Liver (tissue), 9 donors: ENCODE results near the gene TASOR2. TPM values are rescaled to one million over a fixed set of nuclear protein-coding genes. Genes with fewer than 3 reads are reported as not detected.

ENCODE experiments used
- DNase-seq: peaks from one replicate; pipeline ENCODE4 v3.0.0-alpha.2; 2017; ENCODE audit warnings: low spot score
- H3K27ac ChIP-seq, 2 donors: one replicate each; pipeline ENCODE4 v1.7.0; 2013; ENCODE audit warnings: inconsistent platforms in 2 of 2, low read length in 2 of 2, control low read depth in 1 of 2, low read depth in 1 of 2, mild to moderate bottlenecking in 1 of 2
- H3K27me3 ChIP-seq, 4 donors: one replicate each; pipeline versions ENCODE4 v1.6.1 to v1.7.0; 2013; ENCODE audit warnings: low read length in 3 of 4, inconsistent platforms in 1 of 4, mild to moderate bottlenecking in 1 of 4, moderate library complexity in 1 of 4; ENCODE audit not compliant: control insufficient read depth in 4 of 4, insufficient read depth in 4 of 4
- H3K36me3 ChIP-seq, 4 donors: one replicate each; pipeline versions ENCODE4 v1.6.1 to v1.7.0; 2013; ENCODE audit warnings: low read length in 3 of 4, mild to moderate bottlenecking in 3 of 4, low read depth in 1 of 4, moderate library complexity in 1 of 4; ENCODE audit not compliant: control insufficient read depth in 4 of 4, insufficient read depth in 3 of 4
- H3K4me1 ChIP-seq, 4 donors: one replicate each; pipeline versions ENCODE4 v1.6.1 to v1.7.0; 2013; ENCODE audit warnings: low read length in 3 of 4, mild to moderate bottlenecking in 3 of 4, moderate library complexity in 1 of 4; ENCODE audit not compliant: control insufficient read depth in 4 of 4, insufficient read depth in 4 of 4
- H3K4me3 ChIP-seq, 3 donors: one replicate each; pipeline versions ENCODE4 v1.6.1 to v1.7.0; 2013; ENCODE audit warnings: low read length in 3 of 3, control low read depth in 1 of 3, low read depth in 1 of 3, mild to moderate bottlenecking in 1 of 3
- H3K9ac ChIP-seq, 2 donors: one replicate each; pipeline ENCODE4 v1.7.0; 2013; ENCODE audit warnings: low read length in 2 of 2, mild to moderate bottlenecking in 2 of 2, moderate library complexity in 2 of 2, control low read depth in 1 of 2, low read depth in 1 of 2
- H3K9me3 ChIP-seq, 4 donors: one replicate each; pipeline versions ENCODE4 v1.6.1 to v1.7.0; 2013; ENCODE audit warnings: low read length in 3 of 4; ENCODE audit not compliant: control insufficient read depth in 4 of 4
- EGR1 ChIP-seq, 2 donors: IDR thresholded peaks; 2 replicates each; pipeline ENCODE4 v1.6.1; 2016 to 2018; ENCODE audit warnings: antibody characterized with exemption in 2 of 2, low read depth in 2 of 2
- FOXA1 ChIP-seq: IDR thresholded peaks from 2 replicates; pipeline ENCODE4 v1.6.1; 2016; ENCODE audit warnings: antibody characterized with exemption
- FOXA2 ChIP-seq: IDR thresholded peaks from 2 replicates; pipeline ENCODE4 v1.6.1; 2016; ENCODE audit warnings: antibody characterized with exemption
- GABPA ChIP-seq, 2 donors: IDR thresholded peaks in 1 of 2; conservative IDR thresholded peaks in 1 of 2; 2 replicates each; pipeline ENCODE4 v1.6.1; 2016; ENCODE audit warnings: antibody characterized with exemption in 2 of 2, mild to moderate bottlenecking in 1 of 2, moderate library complexity in 1 of 2
- HNF4A ChIP-seq, 2 donors: conservative IDR thresholded peaks; 2 replicates each; pipeline ENCODE4 v1.6.1; 2016; ENCODE audit warnings: antibody characterized with exemption in 2 of 2, mild to moderate bottlenecking in 2 of 2
- HNF4G ChIP-seq: IDR thresholded peaks from 2 replicates; pipeline ENCODE4 v1.6.1; 2016; ENCODE audit warnings: antibody characterized with exemption
- JUND ChIP-seq, 2 donors: IDR thresholded peaks; 2 replicates each; pipeline ENCODE4 v1.6.1; 2016; ENCODE audit warnings: antibody characterized with exemption in 2 of 2
- NR2F2 ChIP-seq: IDR thresholded peaks from 2 replicates; pipeline ENCODE4 v1.6.1; 2016; ENCODE audit warnings: antibody characterized with exemption
- RAD21 ChIP-seq, 2 donors: IDR thresholded peaks; 2 replicates each; pipeline ENCODE4 v1.6.1; 2016; ENCODE audit warnings: antibody characterized with exemption in 2 of 2, mild to moderate bottlenecking in 2 of 2
- RXRA ChIP-seq, 2 donors: IDR thresholded peaks; 2 replicates each; pipeline ENCODE4 v1.6.1; 2017 to 2018; ENCODE audit warnings: antibody characterized with exemption in 2 of 2, mild to moderate bottlenecking in 1 of 2
- SP1 ChIP-seq: IDR thresholded peaks from 2 replicates; pipeline ENCODE4 v1.6.1; 2018; ENCODE audit warnings: antibody characterized with exemption, mild to moderate bottlenecking
- TAF1 ChIP-seq: conservative IDR thresholded peaks from 2 replicates; pipeline ENCODE4 v1.6.1; 2016; ENCODE audit warnings: antibody characterized with exemption, mild to moderate bottlenecking
- YY1 ChIP-seq: IDR thresholded peaks from 2 replicates; pipeline ENCODE4 v1.6.1; 2016; ENCODE audit warnings: antibody characterized with exemption, mild to moderate bottlenecking
- WGBS: extraction: QIAGEN DNeasy Blood & Tissue Kit; methylation state at CpG from one replicate; pipeline ENCODE4 v1.1.7; 2013; 5-methylcytosine and 5-hydroxymethylcytosine counted together
- polyA plus RNA-seq, 2 donors: library from polyadenylated mRNA; stranded (reverse) in 1 of 2; unstranded in 1 of 2; fragments of 200-250 nt in 1 of 2; fragments of >200 nt in 1 of 2; fragmentation: Nextera tagmentation in 1 of 2; extraction: Ambion mirVana in 1 of 2; gene quantifications; one replicate each; pipeline versions ENCODE4 v1.2.1 to v1.2.3, GENCODE V29; 2013 to 2015
- total RNA-seq, 2 donors: library from RNA; depleted of rRNA; stranded (reverse); fragments of >200 nt; gene quantifications; one replicate each; pipeline ENCODE4 v1.2.3, GENCODE V29; 2014
- TF ChIP-seq, protein P1 (sequence below): IDR thresholded peaks from 2 replicates; pipeline ENCODE4 v1.6.1; 2016; ENCODE audit warnings: antibody characterized with exemption
- TF ChIP-seq, protein P2 (sequence below): IDR thresholded peaks from 2 replicates; pipeline ENCODE4 v1.6.1; 2016; ENCODE audit warnings: antibody characterized with exemption, mild to moderate bottlenecking
- TF ChIP-seq, protein P3 (sequence below): IDR thresholded peaks from 2 replicates; pipeline ENCODE4 v1.6.1; 2016; ENCODE audit warnings: antibody characterized with exemption
- TF ChIP-seq, protein P4 (sequence below): IDR thresholded peaks from 2 replicates; pipeline ENCODE4 v1.6.1; 2016; ENCODE audit warnings: antibody characterized with exemption
- TF ChIP-seq, protein P5 (sequence below): fragments of 150-350 bp; IDR thresholded peaks from 2 replicates; pipeline ENCODE4 v1.5.1; 2017; ENCODE audit warnings: improper control_type of control experiment, low read depth, low read length; ENCODE audit not compliant: missing input control
- donor health status: healthy.
- donor health status: healthy.
- donor health status: healthy.
- donor health status: healthy.
- donor health status: healthy.

TASOR2 gene
- total and polyA plus RNA-seq, 4 donors = 7.6 to 40.3 (median 14.2) TPM

DNA sequence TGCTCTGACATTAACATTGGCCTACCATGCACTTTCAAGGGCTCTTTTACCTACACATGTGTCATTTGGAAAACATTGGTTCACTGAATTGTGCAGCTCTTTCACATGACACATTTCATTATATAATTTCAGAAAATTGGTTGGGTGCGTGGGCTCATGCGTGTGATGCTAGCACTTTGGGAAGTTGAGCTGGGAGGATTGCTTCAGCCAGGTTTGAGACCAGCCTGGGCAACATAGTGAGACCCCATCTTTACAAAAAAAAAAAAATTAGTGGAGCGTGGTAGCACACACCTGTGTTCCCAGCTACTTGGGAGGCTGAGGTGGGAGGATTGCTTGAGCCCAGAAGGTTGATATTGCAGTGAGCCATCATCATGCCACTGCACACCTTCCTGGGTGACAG is 3.9 kb downstream of the TASOR2 start:
- H3K4me3 ChIP-seq = no peak overlapping the region
- H3K36me3 ChIP-seq = peaks cover 0 to 5% (median under 1%) of the 10 kb centered on the region in 4 donors
- no peaks in the 10 kb centered on the region for H3K9me3 ChIP-seq
- no peak for TF ChIP-seq JUND (IDR thresholded peaks at IDR 0.05)
- TF ChIP-seq, protein P1, sequence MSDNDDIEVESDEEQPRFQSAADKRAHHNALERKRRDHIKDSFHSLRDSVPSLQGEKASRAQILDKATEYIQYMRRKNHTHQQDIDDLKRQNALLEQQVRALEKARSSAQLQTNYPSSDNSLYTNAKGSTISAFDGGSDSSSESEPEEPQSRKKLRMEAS = no peak
- TF ChIP-seq HNF4A (conservative IDR thresholded peaks at IDR 0.05) = no peak
- no peak for TF ChIP-seq YY1
- TF ChIP-seq, protein P2, sequence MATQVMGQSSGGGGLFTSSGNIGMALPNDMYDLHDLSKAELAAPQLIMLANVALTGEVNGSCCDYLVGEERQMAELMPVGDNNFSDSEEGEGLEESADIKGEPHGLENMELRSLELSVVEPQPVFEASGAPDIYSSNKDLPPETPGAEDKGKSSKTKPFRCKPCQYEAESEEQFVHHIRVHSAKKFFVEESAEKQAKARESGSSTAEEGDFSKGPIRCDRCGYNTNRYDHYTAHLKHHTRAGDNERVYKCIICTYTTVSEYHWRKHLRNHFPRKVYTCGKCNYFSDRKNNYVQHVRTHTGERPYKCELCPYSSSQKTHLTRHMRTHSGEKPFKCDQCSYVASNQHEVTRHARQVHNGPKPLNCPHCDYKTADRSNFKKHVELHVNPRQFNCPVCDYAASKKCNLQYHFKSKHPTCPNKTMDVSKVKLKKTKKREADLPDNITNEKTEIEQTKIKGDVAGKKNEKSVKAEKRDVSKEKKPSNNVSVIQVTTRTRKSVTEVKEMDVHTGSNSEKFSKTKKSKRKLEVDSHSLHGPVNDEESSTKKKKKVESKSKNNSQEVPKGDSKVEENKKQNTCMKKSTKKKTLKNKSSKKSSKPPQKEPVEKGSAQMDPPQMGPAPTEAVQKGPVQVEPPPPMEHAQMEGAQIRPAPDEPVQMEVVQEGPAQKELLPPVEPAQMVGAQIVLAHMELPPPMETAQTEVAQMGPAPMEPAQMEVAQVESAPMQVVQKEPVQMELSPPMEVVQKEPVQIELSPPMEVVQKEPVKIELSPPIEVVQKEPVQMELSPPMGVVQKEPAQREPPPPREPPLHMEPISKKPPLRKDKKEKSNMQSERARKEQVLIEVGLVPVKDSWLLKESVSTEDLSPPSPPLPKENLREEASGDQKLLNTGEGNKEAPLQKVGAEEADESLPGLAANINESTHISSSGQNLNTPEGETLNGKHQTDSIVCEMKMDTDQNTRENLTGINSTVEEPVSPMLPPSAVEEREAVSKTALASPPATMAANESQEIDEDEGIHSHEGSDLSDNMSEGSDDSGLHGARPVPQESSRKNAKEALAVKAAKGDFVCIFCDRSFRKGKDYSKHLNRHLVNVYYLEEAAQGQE = no peak
- TF ChIP-seq NR2F2 = no peak
- no peak for TF ChIP-seq TAF1
- TF ChIP-seq HNF4G = no peak
- no peak for TF ChIP-seq RAD21 (IDR thresholded peaks at IDR 0.05)
- TF ChIP-seq, protein P3, sequence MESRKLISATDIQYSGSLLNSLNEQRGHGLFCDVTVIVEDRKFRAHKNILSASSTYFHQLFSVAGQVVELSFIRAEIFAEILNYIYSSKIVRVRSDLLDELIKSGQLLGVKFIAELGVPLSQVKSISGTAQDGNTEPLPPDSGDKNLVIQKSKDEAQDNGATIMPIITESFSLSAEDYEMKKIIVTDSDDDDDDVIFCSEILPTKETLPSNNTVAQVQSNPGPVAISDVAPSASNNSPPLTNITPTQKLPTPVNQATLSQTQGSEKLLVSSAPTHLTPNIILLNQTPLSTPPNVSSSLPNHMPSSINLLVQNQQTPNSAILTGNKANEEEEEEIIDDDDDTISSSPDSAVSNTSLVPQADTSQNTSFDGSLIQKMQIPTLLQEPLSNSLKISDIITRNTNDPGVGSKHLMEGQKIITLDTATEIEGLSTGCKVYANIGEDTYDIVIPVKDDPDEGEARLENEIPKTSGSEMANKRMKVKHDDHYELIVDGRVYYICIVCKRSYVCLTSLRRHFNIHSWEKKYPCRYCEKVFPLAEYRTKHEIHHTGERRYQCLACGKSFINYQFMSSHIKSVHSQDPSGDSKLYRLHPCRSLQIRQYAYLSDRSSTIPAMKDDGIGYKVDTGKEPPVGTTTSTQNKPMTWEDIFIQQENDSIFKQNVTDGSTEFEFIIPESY = no peak
- TF ChIP-seq, protein P4, sequence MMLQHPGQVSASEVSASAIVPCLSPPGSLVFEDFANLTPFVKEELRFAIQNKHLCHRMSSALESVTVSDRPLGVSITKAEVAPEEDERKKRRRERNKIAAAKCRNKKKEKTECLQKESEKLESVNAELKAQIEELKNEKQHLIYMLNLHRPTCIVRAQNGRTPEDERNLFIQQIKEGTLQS = no peak
- no peak for TF ChIP-seq RXRA (IDR thresholded peaks at IDR 0.05)
- TF ChIP-seq FOXA1 = no peak
- no peak for TF ChIP-seq EGR1 (IDR thresholded peaks at IDR 0.05; ENCODE audit: low read depth in 2 of 2)
- no peak for TF ChIP-seq GABPA (IDR thresholded peaks at IDR 0.05 in 1 of 2, conservative IDR thresholded peaks at IDR 0.05 in 1 of 2)
- 98% methylated on average over 3 of the region's 3 CpGs for WGBS
- H3K9ac ChIP-seq = no peak overlapping the region
- H3K27me3 ChIP-seq = no peaks in the 10 kb centered on the region
- no peak for DNase-seq
- peaks cover 9 to 38% (median 25%) of the 10 kb centered on the region in 4 donors for H3K4me1 ChIP-seq
- no peak overlapping the region for H3K27ac ChIP-seq

DNA sequence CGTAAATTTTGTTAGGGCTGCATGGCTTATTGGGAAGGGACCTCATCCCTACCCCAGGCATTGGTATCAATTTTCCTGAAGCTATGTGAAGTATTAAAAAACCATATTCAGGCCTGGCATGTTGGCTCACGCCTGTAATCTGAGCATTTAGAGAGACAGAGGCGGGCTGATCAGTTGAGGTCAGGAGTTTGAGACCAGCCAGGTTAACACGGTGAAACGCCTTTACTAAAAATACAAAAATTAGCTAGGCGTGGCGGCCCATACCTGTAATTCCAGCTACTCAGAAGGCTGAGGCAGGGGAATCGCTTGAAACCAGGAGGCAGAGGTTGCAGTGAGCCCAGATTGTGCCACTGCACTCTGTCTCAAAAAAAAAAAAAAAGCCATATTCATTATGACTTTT is 7.1 kb downstream of the TASOR2 start:
- 89% methylated on average over 8 of the region's 8 CpGs for WGBS
- Histone ChIP-seq H3K27me3 (no peaks in the 10 kb centered on the region), H3K27ac (no peak overlapping the region), H3K36me3 (peaks cover 0 to 5% (median 0%) of the 10 kb centered on the region in 4 donors), H3K9me3 (no peaks in the 10 kb centered on the region), H3K4me3 (no peak overlapping the region), H3K9ac (no peak overlapping the region), H3K4me1 (peaks cover 10 to 24% (median 22%) of the 10 kb centered on the region in 4 donors)
- no peak for DNase-seq
- TF ChIP-seq GABPA (IDR thresholded peaks at IDR 0.05 in 1 of 2, conservative IDR thresholded peaks at IDR 0.05 in 1 of 2) (no peak), HNF4G (no peak), YY1 (no peak), HNF4A (conservative IDR thresholded peaks at IDR 0.05) (no peak), SP1 (no peak), RAD21 (IDR thresholded peaks at IDR 0.05) (no peak), EGR1 (IDR thresholded peaks at IDR 0.05; ENCODE audit: low read depth in 2 of 2) (no peak), RXRA (IDR thresholded peaks at IDR 0.05) (no peak), NR2F2 (no peak), FOXA2 (no peak)
- TF ChIP-seq, protein P4 = no peak
- TF ChIP-seq, protein P2 = no peak
- TF ChIP-seq, protein P3 = no peak
- TF ChIP-seq, protein P5, sequence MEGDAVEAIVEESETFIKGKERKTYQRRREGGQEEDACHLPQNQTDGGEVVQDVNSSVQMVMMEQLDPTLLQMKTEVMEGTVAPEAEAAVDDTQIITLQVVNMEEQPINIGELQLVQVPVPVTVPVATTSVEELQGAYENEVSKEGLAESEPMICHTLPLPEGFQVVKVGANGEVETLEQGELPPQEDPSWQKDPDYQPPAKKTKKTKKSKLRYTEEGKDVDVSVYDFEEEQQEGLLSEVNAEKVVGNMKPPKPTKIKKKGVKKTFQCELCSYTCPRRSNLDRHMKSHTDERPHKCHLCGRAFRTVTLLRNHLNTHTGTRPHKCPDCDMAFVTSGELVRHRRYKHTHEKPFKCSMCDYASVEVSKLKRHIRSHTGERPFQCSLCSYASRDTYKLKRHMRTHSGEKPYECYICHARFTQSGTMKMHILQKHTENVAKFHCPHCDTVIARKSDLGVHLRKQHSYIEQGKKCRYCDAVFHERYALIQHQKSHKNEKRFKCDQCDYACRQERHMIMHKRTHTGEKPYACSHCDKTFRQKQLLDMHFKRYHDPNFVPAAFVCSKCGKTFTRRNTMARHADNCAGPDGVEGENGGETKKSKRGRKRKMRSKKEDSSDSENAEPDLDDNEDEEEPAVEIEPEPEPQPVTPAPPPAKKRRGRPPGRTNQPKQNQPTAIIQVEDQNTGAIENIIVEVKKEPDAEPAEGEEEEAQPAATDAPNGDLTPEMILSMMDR = no peak
